GM10248 (cell line): ENCODE data around the gene DRC3.

Experiments
- CTCF ChIA-PET: fragments of 300-600 bp; sonication (Branson Sonifier 250); formaldehyde crosslinking; extraction: SDS; loops from one replicate; lab custom pipeline; 2021; ENCODE audit warnings: antibody characterized with exemption; lab: Yijun Ruan, JAX
- POLR2A ChIA-PET: fragments of 350-650 bp; sonication (Branson Sonifier 250); formaldehyde crosslinking; extraction: SDS; loops from one replicate; lab custom pipeline; 2020; ENCODE audit warnings: antibody characterized with exemption; lab: Yijun Ruan, JAX
- DNase-seq: peaks from one replicate; pipeline ENCODE4 v3.0.0; 2012; ENCODE audit errors: extremely low spot score
- CTCF ChIP-seq: IDR thresholded peaks from 2 replicates; pipeline ENCODE4 v1.5.1; 2012; ENCODE audit warnings: mild to moderate bottlenecking, low read depth; ENCODE audit errors: extremely low read depth, missing control alignments, control extremely low read depth

The DRC3 gene

DNA sequence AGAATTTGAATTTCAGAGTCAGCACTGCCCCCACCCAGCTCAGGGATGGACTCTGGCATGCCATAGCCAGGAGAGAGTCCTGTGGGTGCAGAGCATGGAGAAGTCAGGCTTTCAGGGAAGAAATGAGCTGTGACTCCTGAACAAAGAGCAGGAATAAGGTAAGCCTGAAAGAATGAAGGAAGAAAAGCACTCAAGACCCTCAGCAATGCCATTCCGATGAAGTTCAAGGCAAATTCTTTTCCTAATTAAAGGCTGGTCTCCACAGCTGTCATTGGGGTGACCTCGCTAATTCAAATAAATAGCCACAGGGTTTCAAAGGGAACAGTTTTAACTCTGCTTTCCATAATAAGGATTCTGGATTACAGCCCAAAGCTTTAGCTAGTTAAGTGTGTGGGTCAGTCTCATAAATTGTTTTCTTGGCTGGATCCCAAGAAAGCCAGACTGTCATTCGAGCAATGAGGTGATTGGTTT lies 32.2 kb upstream of the DRC3 start:
- POLR2A ChIA-PET: no interaction called here
- CTCF ChIA-PET: interaction anchor here (0.9 to 1.7 kb wide), 2 partner anchors 13 to 21 kb away, joined by 3 to 5 read pairs; no protein-coding TSS in a partner anchor
- no peak for DNase-seq
- no peak for TF ChIP-seq CTCF

DNA sequence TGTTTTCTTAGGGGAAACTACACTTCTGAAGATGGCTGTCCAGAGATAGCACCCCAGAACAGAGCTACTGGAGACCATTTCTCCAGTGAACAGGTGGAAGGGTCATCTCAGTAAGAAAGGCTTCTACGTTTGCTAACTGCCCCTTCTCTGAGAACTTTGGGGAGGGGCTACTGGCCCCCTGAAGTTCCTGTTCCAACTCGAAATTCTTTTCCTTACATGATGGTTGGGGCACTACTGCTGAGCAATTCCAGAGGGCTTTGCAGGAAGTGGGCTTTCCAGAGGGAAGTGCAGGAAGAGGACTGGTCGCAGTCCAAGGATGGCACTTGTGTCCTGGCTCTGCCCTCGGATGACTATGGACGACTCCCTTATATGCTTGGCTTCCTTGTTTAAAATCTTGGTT lies 31.6 kb upstream of the DRC3 start:
- DNase-seq: no peak
- ChIA-PET POLR2A (no interaction called here), CTCF (interaction anchor here (1.7 kb wide), 1 partner anchor 22 kb away, joined by 5 read pairs; no protein-coding TSS in a partner anchor)
- TF ChIP-seq CTCF: no peak

- no peak for TF ChIP-seq CTCF
- ChIA-PET POLR2A (no interaction called here), CTCF (interaction anchor here (0.8 kb wide), 1 partner anchor 90 kb away, joined by 3 read pairs; no protein-coding TSS in a partner anchor)
- DNase-seq: no peak
Measured at GRCh38 chr17:17942846-17943245, 29.8 kb upstream of the DRC3 start.

DNA sequence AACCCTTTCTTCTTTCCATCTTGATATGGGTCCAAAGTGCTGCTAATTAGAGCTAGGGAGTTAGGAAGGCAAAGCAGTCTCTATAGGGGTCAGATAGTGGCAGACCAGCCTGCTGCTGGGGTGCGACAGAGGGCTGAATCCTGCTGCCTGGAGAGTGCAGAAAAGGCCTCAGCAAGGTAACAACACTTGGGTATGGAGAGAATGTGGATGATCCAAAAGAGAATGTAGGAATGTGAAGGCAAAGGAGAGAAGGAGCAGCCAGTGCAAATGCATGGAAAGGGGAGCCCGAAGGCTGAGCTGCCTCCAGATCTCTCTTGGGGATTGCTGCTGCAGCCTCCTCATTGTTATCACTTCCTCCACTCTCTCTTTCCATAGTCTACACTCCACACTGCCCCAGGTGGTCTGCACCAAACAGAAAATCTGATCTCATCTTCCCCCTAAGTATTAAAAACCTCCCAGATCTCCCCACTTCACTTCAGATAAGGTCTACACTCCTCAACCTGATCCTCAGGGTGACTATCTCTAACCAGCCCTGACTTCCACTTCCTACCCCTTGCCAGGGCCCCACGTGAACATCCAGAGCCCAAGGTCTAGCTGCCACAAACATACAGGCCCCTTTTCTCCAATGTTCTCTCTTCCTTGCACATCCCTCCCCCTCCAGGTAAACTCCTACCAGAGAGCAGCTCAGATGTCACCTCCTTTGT lies 29.2 kb upstream of the DRC3 start:
- DNase-seq: no peak
- ChIA-PET POLR2A (no interaction called here), CTCF (interaction anchor here (0.8 to 2.9 kb wide), 4 partner anchors 8 to 90 kb away, joined by 3 to 11 read pairs (median 8); no protein-coding TSS in a partner anchor)
- no peak for TF ChIP-seq CTCF

GRCh38 chr17:17944242-17944641 lies 28.4 kb upstream of the DRC3 start:
- no peak for DNase-seq
- no peak for TF ChIP-seq CTCF
- POLR2A ChIA-PET: no interaction called here
- CTCF ChIA-PET: interaction anchor here (1.3 to 3.0 kb wide), 6 partner anchors 9 to 53 kb away, joined by 6 to 11 read pairs (median 7); no protein-coding TSS in a partner anchor

- ChIA-PET POLR2A (no interaction called here), CTCF (interaction anchor here (1.3 to 3.0 kb wide), 8 partner anchors 9 to 54 kb away, joined by 5 to 11 read pairs (median 7); no protein-coding TSS in a partner anchor)
- no peak for TF ChIP-seq CTCF
- DNase-seq: no peak
Measured at GRCh38 chr17:17944743-17945142, 27.9 kb upstream of the DRC3 start.
